Upper lobe of left lung (tissue), 4 donors: Measurements from ENCODE around the gene CKAP4.

ENCODE experiments used
- CTCF ChIP-seq, 6 experiments: fragments of 450-650 bp in 4 of 6; fragments of 200-600 bp in 2 of 6; sonication (generic) in 2 of 6; IDR thresholded peaks; one replicate each; pipeline ENCODE4 v1.5.1; 2016 to 2019; ENCODE audit warnings: antibody characterized with exemption in 6 of 6
- EP300 ChIP-seq, 4 donors: sonication (generic); formaldehyde crosslinking; IDR thresholded peaks; one replicate each; pipeline ENCODE4 v1.5.1; 2017; ENCODE audit warnings: antibody characterized with exemption in 4 of 4, control low read depth in 2 of 4
- POLR2A ChIP-seq, 4 donors: fragments of 450-650 bp; IDR thresholded peaks; one replicate each; pipeline ENCODE4 v1.5.1; 2016 to 2017; ENCODE audit warnings: antibody characterized with exemption in 4 of 4, mild to moderate bottlenecking in 2 of 4
- POLR2AphosphoS5 ChIP-seq, 2 donors: sonication (generic); formaldehyde crosslinking; IDR thresholded peaks; one replicate each; pipeline ENCODE4 v1.5.1; 2017; ENCODE audit warnings: antibody characterized with exemption in 2 of 2

- TF ChIP-seq CTCF (IDR thresholded peaks at IDR 0.05), result no peak
- no peak for TF ChIP-seq POLR2A (IDR thresholded peaks at IDR 0.05)
- no peak for TF ChIP-seq POLR2AphosphoS5 (IDR thresholded peaks at IDR 0.05)
- TF ChIP-seq EP300 (IDR thresholded peaks at IDR 0.05), result no peak
These were observed 12.1 kb downstream of the CKAP4 start for GRCh38 chr12:106235770-106236169.
